ENCODE measurements around the gene DUS1L.
A peak's percentile ranks its signal among the peaks of the same experiment; 100 is the strongest.

DUS1L gene

GRCh38 chr17:82100502-82101298 is 35.1 kb upstream of the DUS1L start:
- DNase-seq (ENCODE audit: low read depth in 2 of 2): no peak

- no peak for DNase-seq (ENCODE audit: low read depth in 2 of 2)
Observed at GRCh38 chr17:82098939-82099763, 33.5 kb upstream of the DUS1L start.

GRCh38 chr17:82098169-82098938 is 32.8 kb upstream of the DUS1L start, which contains the start of gene FASN:
FASN (minus strand) TSS chr17:82098236; CDS start chr17:82096445, 1,791 bp downstream.
- DNase-seq (ENCODE audit: low read depth in 2 of 2): peak; percentile 90 to 94

- no peak for DNase-seq (ENCODE audit: low read depth in 2 of 2)
Observed at GRCh38 chr17:82097919-82098168, 32.2 kb upstream of the DUS1L start.

GRCh38 chr17:82097184-82097918 is 31.7 kb upstream of the DUS1L start:
- DNase-seq (ENCODE audit: low read depth in 2 of 2): no peak

- DNase-seq (ENCODE audit: low read depth in 2 of 2): no peak
Observed at GRCh38 chr17:82096709-82097183, 31.1 kb upstream of the DUS1L start.

- no peak for DNase-seq (ENCODE audit: low read depth in 2 of 2)
Observed at GRCh38 chr17:82095777-82096708, 30.4 kb upstream of the DUS1L start.

GRCh38 chr17:82094931-82095776 is 29.6 kb upstream of the DUS1L start:
- no peak for DNase-seq (ENCODE audit: low read depth in 2 of 2)

GRCh38 chr17:82092995-82093751 is 27.6 kb upstream of the DUS1L start:
- no peak for DNase-seq (ENCODE audit: low read depth in 2 of 2)

GRCh38 chr17:82092628-82092994 is 27.0 kb upstream of the DUS1L start:
- no peak for DNase-seq (ENCODE audit: low read depth in 2 of 2)

- DNase-seq (ENCODE audit: low read depth in 2 of 2): no peak
Observed at GRCh38 chr17:82092094-82092586, 26.5 kb upstream of the DUS1L start.

GRCh38 chr17:82091264-82092066 is 25.9 kb upstream of the DUS1L start:
- DNase-seq (ENCODE audit: low read depth in 2 of 2): no peak

- DNase-seq (ENCODE audit: low read depth in 2 of 2): no peak
Observed at GRCh38 chr17:82090549-82091263, 25.1 kb upstream of the DUS1L start.

- DNase-seq (ENCODE audit: low read depth in 2 of 2): no peak
Observed at GRCh38 chr17:82089723-82090548, 24.3 kb upstream of the DUS1L start.

- no peak for DNase-seq (ENCODE audit: low read depth in 2 of 2)
Observed at GRCh38 chr17:82088838-82089722, 23.5 kb upstream of the DUS1L start.

Measured in stimulated activated CD4-positive, alpha-beta T cell treated with anti-CD3 and anti-CD28 coated beads, Interleukin-15, amount 100 ng/mL, for 48 hours (primary cell).